HG02588 (cell line): ENCODE measurements around the gene ZBTB49.
"Not testable (repeated sequence)": the region's sequence is repeated elsewhere in the genome, so short reads cannot be mapped to it uniquely, and the experiment has no call there.

ENCODE experiments used
- ATAC-seq: cut with Tn5 transposase; IDR thresholded peaks from one replicate; pipeline ENCODE4 v1.9.1; 2021; ENCODE audit warnings: mild to moderate bottlenecking, moderate library complexity; ENCODE audit not compliant: unreplicated experiment

The ZBTB49 gene

GRCh38 chr4:4323705-4324534 lies 33.9 kb downstream of the ZBTB49 start:
- ATAC-seq, result no peak

- no peak for ATAC-seq
Measured at GRCh38 chr4:4325321-4325720, 35.3 kb downstream of the ZBTB49 start.

- no peak for ATAC-seq
Measured at GRCh38 chr4:4326166-4326565, 36.1 kb downstream of the ZBTB49 start.

GRCh38 chr4:4327652-4328121 lies 37.6 kb downstream of the ZBTB49 start:
- ATAC-seq, result no peak

- no peak for ATAC-seq
Measured at GRCh38 chr4:4328206-4328605, 38.2 kb downstream of the ZBTB49 start.

- no peak for ATAC-seq
Measured at GRCh38 chr4:4328840-4329239, 38.8 kb downstream of the ZBTB49 start.

- ATAC-seq, result no peak
Measured at GRCh38 chr4:4329496-4329895, 39.4 kb downstream of the ZBTB49 start.

- no peak for ATAC-seq
Measured at GRCh38 chr4:4330794-4331193, 40.7 kb downstream of the ZBTB49 start.

- ATAC-seq, result no peak
Measured at GRCh38 chr4:4332529-4332928, 42.5 kb downstream of the ZBTB49 start.

- no peak for ATAC-seq
Measured at GRCh38 chr4:4333265-4333706, 43.2 kb downstream of the ZBTB49 start.

GRCh38 chr4:4334798-4335520 lies 44.9 kb downstream of the ZBTB49 start:
- ATAC-seq, result peak; percentile 67

GRCh38 chr4:4338210-4339001 lies 48.4 kb downstream of the ZBTB49 start:
- no peak for ATAC-seq

- ATAC-seq, result no peak
Measured at GRCh38 chr4:4339504-4340085, 49.5 kb downstream of the ZBTB49 start.

- ATAC-seq, result no peak
Measured at GRCh38 chr4:4341861-4342650, 52.0 kb downstream of the ZBTB49 start.

GRCh38 chr4:4343038-4343437 lies 53.0 kb downstream of the ZBTB49 start:
- no peak for ATAC-seq

GRCh38 chr4:4344915-4345527 lies 55.0 kb downstream of the ZBTB49 start:
- ATAC-seq, result peak; percentile 88

GRCh38 chr4:4347585-4347984 lies 57.5 kb downstream of the ZBTB49 start:
- no peak for ATAC-seq

- not testable (repeated sequence) for ATAC-seq
Measured at GRCh38 chr4:4348585-4348984, 58.5 kb downstream of the ZBTB49 start.

GRCh38 chr4:4349867-4350266 lies 59.8 kb downstream of the ZBTB49 start:
- ATAC-seq, result no peak

- no peak for ATAC-seq
Measured at GRCh38 chr4:4350909-4351308, 60.9 kb downstream of the ZBTB49 start.
